Right lobe of liver (tissue), 4 donors: ENCODE results near the gene TRIM50.

Source experiments
- POLR2A ChIP-seq: fragments of 450-650 bp; IDR thresholded peaks from one replicate; pipeline ENCODE4 v1.6.1; 2017; ENCODE audit warnings: antibody characterized with exemption, mild to moderate bottlenecking
- TF ChIP-seq, protein P1 (sequence below), 4 donors: fragments of 200-600 bp in 3 of 4; fragments of 450-650 bp in 1 of 4; IDR thresholded peaks; one replicate each; pipeline versions ENCODE4 v1.5.1 to v1.8.0; 2016 to 2022; ENCODE audit warnings: antibody characterized with exemption in 4 of 4, mild to moderate bottlenecking in 2 of 4
- donor health status: DM: no; HTN: no; CAD: no.
- donor health status: DM: no; HTN: no; CAD: no.
- donor health status: DM: no; HTN: yes; CAD: no.

DNA sequence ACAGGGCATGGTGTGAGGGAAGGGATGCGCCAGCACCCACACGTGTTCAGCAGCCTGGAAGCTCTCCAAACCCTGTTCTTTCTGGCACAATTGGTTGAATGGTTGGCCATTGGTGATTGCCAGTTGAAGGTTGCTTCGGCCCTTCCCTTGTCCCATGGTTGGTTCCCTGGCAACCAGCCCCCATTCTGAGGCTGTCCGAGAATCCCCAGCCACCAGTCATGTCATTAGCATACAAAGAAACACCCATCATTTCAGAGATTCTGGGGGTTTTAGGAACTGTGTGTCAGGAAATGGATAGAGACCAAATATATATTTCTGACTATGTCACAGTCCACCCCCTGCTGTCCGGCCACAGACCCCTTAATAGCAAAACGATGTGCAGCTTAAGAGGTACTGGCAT, 21.9 kb upstream of the TRIM50 start:
- TF ChIP-seq, protein P1, sequence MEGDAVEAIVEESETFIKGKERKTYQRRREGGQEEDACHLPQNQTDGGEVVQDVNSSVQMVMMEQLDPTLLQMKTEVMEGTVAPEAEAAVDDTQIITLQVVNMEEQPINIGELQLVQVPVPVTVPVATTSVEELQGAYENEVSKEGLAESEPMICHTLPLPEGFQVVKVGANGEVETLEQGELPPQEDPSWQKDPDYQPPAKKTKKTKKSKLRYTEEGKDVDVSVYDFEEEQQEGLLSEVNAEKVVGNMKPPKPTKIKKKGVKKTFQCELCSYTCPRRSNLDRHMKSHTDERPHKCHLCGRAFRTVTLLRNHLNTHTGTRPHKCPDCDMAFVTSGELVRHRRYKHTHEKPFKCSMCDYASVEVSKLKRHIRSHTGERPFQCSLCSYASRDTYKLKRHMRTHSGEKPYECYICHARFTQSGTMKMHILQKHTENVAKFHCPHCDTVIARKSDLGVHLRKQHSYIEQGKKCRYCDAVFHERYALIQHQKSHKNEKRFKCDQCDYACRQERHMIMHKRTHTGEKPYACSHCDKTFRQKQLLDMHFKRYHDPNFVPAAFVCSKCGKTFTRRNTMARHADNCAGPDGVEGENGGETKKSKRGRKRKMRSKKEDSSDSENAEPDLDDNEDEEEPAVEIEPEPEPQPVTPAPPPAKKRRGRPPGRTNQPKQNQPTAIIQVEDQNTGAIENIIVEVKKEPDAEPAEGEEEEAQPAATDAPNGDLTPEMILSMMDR (IDR thresholded peaks at IDR 0.05): no peak
- no peak for TF ChIP-seq POLR2A
